CD1c-positive myeloid dendritic cell (primary cell): ENCODE measurements around the gene MUTYH.

Experiments
- DNase-seq: peaks from one replicate; pipeline ENCODE4 v3.0.0-alpha.2; 2016; ENCODE audit errors: extremely low spot score

Gene MUTYH

DNA sequence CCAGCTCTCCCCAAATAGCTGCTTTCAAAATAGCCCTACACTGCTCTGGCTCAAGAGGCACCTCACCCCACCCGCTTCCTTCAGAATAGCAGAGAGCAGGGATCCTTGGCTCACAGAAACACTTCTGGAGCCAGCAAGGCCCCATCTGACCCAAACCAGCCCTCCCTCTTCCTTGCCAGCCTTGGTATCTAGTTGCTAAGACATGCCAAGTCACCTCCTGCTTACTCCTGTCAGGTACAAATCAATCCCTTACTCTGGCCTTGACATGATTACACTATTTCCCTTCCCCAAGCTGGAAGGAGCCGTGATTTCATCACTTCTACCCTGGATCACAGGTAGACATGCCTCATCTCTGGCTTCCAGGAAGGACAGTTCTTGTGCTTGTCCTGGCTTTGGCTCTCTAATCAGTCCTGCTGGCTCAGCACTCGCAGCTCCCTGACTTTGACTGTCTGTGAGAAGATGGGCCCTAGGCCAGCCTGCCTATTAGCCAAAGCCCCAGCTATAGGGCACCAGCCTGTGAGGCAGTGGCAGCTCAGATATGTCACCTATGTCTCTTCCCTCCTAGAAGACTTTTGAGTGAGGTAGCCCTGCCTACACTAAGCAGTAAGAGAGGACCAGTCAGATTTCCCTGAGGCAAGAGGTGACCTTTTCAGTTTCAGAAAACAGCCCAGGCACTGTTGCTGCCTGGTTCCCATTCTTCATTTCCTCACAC lies 8.9 kb upstream of the MUTYH start:
- DNase-seq = no peak

DNA sequence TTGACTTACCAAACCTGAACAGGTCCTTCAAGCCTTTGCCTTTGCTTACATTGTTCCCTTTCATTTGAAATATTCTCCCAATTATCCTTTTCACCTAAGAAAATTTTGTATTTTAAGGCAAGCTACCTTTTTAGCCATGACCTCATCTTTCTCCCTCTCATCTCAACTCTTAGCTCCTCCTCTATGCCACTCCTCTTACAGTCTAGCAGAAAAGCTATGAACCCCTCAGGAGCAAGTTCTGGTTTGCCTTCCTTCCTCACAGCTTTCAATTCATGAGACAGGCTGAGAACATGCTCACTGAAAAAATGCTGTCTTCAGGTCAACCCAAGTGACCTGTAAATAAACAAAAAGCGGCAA lies 8.3 kb upstream of the MUTYH start:
- no peak for DNase-seq

DNA sequence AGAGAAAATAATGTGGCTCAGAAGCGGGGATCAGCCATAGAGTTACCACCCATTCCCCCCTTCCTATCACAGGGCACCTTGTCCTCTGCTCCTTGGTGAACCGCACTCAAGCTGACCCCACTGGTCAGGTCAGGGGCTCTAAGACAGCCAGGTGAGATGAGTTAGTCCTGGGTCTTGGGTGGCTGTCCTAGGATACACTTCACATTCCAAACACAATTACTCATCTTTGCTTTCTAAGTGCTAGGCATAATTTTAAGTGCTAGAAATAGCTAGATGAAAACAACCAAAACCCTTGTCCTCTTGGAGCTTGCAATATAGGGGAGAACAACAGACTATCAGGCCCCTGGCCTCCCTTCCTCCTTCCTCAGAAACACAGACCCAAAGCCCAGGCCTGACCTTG lies 7.8 kb upstream of the MUTYH start:
- no peak for DNase-seq

DNA sequence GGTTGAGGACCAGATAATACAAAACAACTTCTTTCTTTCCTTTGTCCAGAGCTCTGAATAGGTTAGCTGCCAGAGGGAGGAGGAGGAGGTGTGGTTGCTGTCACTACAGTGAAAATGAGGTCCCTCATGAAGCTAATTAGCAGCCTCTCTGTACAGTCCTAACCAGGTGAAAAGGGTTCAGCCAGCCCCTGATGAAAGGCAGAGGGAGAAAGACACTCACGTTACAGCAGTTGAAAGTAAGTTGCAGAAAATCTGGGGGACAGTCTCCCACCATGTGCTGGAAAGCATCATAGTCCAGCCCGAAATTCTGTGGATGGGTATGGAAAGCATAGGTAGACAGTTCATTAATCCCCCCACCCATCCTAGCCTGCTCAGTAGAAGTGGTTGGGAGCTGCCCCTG lies 6.2 kb upstream of the MUTYH start:
- DNase-seq = no peak

DNA sequence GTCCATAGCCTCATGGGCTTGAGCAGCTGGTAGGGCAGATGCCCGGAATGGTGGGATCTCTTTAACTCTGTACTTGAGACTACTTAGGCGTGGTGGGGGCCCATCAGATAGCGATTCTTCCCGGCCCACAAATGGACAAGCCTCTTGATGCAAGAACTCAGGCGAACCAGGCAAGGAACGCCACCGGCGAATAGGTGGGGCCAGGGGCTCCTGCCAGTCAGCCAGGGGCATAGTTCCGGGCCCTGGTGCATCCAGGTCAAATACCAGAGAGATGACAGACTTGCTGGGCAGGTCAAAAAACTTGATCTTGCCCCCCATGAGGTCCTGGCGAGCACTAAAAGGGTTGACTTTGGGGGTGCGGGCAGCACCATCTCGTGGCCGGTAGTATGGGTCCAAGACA lies 4.8 kb upstream of the MUTYH start:
- no peak for DNase-seq

DNA sequence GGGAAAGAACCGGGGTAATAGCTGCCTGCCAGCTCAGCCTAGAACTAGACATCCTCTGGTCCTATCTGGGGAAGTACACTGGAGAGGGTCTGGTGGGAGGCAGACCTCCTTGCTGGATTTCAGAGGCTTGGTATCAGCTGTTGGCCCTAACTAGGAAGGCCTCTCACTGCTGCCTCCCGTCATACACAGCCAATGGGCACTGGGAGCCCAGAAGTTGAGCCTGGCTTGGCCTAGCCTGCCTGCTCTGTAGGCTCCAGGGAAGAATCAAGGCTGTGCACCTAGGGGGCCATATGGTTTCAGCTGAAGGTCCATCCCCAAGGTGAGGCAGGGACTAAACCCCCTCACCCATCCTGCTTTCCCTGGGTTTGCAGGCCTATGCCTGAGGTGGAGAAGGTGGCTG lies 4.3 kb upstream of the MUTYH start:
- no peak for DNase-seq

DNA sequence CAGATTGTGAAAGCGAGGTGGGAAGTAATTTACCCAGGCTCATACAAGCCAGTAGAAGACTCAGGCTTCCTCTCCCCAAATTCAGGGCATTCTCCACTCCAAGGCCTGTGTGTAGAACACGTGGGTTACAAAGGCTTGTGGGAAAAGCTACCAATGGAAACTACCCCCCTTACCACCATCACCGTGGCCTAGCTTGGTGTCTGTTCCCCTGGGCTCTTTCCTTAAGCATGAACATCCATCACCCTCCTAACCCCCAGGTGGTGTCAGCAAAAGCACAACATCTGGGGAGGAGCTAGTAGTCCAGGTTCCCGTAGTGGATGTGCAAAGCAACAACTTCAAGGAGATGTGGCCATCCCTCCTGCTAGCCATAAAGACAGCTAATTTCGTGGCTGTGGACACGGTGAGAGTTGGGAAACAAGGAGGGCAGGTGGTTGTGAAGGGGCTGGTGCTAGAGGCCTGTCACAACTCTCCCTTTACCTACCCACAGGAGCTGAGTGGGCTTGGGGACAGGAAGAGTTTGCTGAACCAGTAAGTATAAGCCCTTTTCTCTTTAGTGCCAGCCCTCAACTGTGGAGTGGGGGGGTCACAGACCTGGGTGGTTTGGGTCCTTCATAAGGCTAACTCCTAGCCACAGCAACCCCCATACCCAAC lies 701 bp upstream of the MUTYH start:
- no peak for DNase-seq

DNA sequence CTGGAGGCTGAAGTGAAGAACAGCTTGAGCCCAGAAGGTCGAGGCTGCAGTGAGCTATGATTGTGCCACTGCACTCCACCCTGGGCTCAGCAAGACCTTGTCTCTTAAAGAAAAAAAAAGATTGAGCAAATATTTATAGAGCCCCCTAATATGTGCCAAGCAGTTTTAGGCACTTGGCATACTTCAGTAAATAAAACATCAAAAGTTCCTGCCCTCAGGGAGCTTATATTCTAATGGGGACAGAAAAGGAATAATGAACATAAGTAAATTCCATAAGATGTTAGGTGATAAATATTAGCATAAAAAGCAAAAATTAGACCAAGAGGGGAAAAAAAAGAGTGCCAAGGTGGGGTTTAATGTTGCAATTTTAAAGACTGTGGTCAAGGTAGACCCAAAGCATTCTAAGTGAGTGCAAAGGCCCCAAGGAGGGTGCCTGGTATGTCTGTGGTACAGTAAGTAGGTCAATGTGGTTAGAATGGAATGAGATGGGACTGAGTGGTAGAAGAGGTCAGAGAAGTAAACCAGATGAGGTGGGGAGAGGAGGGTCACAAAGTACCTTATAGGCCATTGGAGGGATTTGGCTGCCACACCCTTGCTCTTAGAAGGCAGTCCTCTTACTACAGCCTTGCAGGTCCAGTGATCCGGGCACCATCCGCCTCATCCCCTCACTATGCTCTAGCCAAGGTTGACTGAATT lies 2.5 kb downstream of the MUTYH start:
- DNase-seq = no peak

DNA sequence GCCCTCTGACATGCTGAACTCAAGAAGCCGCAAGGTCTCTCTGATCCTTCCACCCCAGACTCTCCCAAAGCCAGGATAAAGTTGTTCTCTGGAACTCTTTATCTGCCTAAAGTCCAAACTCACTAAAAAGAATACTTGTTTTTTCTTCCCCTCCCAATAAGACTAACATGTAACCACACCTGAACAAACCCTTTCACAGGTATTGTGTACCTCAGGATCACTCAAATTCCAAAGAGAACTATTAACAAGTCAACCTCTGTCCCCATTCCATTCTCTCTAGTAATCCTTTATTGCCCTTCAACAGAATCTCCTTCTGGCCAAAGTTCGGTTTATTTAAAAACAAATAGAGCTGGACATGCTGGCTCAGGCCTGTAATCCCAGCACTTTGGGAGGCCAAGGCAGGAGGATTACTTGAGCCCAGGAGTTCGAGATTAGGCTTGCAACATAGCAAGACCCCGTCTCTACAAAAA lies 4.3 kb downstream of the MUTYH start:
- DNase-seq = no peak

DNA sequence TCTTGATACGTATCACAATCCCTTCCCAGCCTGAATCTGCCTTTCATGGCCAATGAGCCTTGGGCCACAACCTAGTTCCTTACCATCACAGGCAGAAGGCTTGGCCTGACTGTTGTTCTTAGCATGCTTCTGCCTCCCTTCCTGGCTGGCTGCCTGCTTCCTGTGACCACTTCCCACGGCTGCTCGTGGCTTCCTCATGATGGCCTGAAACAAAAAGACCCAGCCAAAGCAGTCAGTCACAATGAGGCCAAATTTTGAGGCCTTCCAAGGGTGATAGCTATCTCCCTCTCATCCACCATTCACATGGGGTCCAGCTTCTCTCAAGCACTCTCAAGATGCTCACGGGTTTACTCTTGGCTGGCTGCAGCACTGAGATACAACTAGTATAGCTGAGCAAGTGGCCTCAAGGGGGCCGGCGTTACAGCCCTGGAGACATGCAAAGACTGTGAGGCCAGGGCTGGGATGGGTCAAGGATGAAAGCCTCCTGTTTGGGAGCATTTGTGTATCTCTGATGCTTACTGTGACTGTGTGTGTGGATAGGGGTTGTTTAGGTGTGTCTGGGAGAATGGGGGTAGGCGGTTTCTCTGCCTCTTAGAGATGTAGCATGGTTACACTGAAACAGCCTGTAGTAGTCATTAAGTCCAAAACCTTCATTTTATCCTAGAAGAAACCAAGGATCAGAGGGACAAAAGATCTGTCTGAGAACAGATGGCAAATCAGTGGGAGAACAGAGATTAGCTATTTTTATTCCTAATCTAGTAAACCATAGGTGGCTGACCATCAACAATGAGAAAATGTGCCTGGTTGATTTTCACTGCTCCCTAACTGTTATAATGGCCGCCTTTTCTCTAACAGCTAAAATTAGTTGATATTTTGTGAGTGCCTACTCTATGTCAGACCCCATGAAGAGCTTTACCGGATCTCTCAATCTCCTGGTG lies 5.7 kb downstream of the MUTYH start:
- peak; percentile 37 for DNase-seq

DNA sequence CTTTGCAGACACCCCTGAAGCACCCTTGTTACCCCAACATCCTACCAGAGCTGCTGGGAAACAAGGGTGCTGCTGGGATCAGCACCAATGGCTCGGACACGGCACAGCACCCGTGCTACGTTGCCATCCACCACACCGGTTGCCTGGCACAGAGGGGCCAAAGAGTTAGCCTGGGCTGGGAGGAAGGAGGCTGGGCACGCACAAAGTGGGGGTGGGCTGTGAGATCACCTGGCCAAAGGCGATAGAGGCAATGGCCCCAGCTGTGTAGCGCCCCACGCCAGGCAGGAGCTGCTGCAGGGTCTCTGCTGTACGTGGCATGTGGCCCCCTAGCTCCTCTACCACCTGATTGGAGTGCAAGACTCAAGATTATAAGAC lies 7.9 kb downstream of the MUTYH start:
- no peak for DNase-seq

DNA sequence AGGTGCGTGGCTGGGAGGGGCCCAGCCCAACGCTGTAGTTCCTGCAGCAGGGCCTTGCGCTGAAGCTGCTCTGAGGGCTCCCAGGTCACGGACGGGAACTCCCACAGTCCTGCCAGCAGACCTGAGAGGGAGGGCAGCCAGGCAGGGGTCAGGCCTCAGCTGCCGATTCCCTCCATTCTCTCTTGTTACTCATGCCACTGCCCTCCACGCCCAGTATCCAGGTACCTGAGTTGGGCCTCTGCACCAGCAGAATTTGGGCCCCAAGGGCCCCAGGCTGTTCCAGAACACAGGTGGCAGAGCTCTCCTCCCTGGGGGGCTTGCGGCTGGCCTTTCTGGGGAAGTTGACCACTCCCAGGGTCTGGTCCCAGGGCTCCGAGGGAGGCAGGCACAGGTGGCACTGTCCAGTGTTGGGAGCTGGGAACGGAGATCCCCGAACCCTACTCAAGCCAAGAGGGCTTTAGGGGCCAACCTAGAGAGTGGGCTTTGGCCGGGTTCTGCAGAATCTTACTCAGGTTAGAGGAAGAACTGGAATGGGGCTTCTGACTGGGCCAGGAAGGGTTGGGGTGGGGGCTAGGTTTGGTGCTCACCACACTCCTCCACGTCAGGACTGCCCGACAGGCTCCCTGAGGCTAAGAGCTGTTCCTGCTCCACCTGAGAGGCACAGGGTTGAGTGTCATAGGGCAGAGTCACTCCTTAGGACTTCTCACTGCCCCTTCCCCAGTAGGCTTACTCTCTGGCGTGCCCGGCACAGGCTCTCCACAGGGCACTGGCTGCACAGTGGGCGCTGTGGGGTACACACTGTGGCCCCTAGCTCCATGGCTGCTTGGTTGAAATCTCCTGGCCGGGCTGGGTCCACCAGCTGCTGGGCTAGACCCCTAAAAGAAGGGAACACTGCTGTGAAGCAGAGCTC lies 8.5 kb downstream of the MUTYH start:
- DNase-seq = no peak

DNA sequence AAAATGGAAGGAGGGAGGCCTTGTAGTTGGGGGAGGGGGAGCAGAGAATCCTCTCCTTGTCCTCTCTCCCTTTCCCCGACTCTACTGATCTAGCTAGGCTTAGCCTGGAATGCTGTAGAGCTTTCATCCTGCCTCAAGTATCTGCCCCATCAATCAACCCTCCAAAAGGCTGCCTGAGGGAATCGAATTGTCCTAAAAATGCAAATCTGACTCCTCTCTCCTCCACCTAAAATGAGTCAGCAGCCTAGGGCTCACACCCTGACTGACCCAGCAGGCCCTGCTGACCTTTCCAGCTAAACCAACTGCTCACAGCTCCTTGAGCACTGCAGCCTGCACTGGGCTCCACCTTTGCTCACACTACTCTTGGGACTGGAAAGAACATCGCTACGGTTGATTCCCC lies 10.8 kb downstream of the MUTYH start:
- DNase-seq = no peak

DNA sequence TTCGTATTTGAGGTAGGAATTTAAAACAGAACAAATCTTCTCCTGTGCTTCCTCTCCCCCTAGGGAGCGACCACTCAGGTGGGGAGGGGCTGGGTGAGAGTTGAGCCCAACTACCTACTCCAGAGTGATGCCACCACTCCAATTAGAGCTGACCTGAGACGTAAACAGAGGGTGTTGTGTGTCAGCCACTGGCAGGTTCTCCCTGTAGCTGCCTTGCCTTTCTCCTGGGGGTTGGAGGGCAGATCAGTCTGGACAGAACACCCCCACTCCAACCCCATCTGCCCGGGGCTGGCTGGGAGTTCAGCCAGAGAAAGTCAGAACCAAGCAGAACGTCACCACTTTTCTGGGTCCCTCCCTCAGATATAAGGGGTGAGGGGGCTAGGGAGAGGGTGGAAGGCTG lies 11.6 kb downstream of the MUTYH start:
- no peak for DNase-seq

DNA sequence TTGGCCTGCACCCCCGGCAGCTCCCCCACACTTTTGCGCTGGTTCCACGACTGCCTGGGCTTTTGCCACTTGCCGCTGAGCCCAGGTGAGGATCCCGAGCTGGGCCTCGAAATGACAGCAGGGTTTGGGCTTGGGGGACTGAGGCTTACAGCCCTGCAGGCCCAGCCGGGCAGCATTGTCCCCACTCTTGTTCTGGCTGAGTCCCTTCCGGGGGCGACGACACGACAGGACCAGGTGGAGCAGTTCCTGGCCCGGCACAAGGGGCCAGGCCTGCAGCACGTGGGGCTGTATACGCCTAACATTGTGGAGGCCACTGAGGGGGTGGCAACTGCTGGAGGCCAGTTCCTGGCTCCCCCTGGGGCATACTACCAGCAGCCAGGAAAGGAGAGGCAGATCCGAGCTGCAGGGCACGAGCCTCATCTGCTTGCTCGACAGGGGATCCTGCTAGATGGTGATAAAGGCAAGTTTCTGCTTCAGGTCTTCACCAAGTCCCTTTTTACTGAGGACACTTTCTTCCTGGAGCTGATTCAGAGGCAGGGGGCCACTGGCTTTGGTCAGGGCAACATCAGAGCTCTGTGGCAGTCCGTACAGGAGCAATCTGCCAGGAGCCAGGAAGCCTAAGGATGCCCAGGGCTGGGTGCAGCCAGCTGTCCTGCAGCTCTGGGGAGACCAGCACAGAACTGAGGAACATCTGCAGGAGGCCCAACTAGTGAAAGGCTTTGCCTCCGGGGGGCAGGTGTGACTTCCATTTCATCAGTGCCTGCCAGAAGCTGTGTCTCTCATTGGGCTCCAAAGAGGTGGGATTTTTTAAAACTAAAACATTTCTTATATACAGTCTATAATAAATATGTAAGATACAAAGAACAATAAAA lies 12.4 kb downstream of the MUTYH start:
- DNase-seq = no peak

DNA sequence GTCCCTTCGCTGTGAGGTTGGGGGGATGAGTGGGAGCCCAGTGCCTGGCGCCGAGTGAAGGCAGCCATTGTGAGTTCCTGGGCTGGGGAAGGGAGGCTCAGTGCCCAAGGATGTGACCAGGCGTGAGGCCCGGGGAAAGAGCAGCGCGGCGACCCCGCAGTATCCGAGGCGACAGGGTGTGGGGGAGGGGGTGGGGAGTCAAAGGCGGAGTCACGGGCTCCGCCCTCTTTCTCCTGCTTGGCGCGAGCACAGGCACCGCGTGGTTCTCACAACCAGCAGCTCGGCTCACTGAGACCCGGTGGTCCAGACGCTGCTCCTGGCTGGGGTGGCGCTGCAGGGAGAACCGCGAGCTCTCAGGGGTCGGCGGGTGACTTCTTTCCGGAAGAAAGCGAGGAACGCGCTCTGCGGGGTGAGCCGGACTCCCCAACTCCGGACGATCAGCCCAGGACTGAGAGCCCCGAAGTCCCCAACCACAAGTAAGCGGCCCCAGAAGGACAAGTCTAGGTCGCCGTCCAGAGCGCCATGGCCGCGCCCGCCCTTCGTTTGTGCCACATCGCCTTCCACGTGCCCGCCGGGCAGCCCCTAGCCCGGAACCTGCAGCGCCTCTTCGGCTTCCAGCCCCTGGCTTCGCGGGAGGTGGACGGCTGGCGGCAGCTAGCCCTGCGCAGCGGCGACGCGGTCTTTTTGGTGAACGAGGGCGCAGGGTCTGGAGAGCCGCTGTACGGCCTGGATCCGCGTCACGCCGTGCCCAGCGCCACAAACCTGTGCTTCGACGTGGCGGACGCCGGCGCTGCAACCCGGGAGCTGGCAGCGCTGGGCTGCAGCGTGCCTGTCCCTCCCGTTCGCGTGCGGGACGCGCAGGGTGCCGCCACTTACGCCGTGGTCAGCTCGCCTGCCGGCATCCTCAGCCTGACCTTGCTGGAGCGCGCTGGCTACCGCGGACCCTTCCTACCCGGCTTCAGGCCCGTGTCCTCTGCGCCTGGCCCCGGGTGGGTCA lies 13.3 kb downstream of the MUTYH start, which contains the start of gene HPDL:
Gene HPDL (plus strand): TSS at position 269 of the 997 bp plus-strand sequence. CDS start 254 bp downstream, at position 523.
- DNase-seq = peak; percentile 9

DNA sequence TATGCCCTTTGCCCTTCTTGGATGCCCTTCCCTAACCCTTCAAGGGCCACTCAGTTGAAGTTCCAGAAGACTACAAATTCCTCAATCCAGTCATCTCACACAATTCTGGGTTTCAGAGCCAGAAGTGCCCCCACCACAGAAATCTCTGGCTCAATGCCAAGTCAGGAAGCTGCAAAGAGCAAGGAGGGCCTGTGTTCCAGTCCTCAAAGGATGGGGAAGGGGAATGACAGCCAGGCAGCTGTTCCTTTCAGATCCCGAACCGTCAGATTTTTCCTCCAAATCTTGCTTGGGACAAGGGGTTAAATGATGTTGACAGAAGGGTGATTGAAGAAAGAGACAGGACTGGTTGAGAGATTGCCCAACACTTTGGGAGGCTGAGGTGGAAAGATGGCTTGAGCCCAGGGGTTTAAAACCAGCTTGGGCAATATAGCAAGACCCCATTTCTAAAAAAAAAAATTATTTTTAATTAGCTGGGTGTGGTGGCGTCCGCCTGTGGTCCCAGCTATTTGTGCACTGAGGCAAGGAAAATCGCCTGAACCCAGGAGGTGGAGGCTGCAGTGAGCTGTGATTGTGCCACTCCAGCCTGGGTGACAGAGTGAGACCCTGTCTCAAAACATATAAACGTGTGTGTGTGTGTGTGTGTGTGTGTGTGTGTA lies 14.3 kb downstream of the MUTYH start:
- DNase-seq = no peak

DNA sequence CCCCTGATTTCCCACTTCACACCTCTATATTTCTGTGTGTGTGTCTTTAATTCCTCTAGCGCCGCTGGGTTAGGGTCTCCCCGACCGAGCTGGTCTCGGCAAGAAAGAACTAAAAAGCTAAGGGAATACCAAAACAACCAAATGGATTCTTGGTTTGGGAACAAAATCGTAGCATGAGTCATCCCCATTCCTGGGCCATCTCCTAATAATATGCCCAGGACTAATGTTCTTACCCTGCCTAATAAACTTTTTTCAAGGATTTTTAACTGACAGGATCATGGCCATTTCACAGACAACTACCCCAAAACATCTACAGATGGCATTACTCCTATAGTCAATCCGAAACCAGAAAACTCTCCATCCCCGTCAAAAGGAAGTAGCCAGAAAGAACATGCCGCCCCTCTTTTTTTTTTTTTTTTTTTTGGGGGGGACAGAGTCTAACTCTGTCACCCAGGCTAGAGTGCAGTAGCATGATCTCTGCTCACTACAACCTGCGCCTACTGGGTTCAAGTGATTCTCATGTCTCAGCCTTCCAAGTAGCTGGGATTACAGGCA lies 17.7 kb downstream of the MUTYH start:
- no peak for DNase-seq
